ENCODE measurements around the gene ARFIP1.

DNA sequence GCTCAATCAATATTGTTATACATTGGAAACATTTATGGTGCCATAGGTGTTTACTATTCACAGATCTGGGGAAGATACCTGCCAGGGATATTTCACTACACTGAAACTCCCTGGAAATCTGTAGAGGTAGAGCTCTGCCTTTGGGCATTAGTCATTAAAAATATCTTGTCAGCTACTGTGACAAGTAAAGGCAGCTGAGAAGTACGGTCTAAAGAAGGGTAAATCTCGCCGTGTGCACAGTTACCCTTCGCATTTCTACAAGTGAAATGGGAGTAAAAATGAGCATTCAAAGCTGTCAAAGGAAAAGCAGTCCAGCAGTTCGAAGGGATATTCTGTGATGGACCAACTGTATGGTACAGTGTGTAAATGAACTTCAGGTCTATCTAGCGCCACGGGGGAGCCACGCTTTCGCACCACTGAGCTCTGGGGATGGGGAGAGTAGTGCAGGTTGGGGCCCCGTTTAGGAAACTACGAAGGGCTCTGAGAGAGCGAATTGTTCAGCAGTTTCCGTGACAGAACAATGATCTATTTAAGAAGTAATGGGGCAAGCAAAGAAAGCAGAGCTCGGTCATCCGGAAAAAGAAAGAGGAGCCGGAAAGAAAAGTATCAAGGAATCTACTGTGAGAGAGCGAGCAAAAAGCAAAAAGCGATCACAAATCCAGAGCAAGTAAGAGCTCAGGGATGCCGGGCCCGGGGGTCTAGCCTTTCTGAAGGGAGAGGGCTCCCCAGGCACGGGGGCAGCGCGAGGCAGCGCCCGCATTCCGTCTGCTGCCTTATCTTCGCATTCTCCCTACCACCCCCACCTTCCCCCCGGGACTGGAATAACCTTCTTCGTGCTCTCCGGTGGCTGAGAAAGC lies 870 bp upstream of the ARFIP1 start:
- TF ChIP-seq ZNF274 (IDR thresholded peaks at IDR 0.05; ENCODE audit: low read depth, low read length), result no peak
- TF ChIP-seq YY1 (IDR thresholded peaks at IDR 0.05; ENCODE audit: insufficient read depth, insufficient read length), result no peak
